ENCODE results near the gene ING3.
"Not testable (repeated sequence)": the region's sequence is repeated elsewhere in the genome, so short reads cannot be mapped to it uniquely, and the experiment has no call there.

ING3 gene

DNA sequence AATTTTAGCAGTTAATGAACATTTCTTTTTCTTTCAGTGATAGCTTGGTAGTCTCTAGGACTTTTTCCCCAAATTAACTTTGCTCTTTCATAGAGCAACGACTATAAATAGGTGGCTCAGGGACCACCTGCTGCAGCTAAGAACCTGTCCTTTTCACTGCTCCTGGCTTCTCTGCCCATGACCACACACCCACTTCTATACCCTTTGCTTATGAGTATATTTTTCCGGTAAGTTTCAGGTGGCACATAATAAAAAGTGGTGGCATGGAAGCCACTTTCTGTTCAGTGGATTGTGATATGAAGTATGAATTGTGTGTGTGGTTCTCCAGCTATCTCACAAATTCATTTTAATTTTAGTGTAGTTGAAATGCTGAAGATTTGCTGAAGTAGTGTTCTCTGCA lies 1.2 kb downstream of the ING3 start:
- no peak for DNase-seq

DNA sequence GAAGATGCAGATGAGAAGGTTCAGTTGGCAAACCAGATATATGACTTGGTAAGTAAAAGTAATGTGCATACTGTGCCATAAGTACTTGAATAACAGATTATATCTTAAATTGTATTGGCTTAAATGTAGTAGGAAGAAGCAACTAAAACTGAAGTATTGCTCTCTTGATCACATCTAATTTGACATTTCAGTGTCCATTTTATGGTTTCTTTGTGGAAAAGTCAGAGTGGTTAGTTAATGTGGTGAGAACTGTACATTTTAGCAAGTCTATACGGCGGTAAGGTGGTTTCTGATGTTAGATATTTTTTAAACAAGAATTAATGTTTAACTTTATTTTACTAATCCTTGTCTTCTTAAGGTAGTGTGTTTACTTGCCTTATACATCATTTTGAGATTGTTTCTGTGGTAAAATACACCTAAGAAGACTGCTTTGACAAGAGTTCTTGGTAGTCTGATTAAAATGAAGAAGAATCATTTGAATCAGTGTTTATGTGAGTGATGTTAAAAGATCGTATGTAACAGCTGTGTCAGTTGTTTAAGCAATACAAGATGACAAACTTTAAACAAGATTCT lies 5.1 kb downstream of the ING3 start:
- no peak for DNase-seq

DNA sequence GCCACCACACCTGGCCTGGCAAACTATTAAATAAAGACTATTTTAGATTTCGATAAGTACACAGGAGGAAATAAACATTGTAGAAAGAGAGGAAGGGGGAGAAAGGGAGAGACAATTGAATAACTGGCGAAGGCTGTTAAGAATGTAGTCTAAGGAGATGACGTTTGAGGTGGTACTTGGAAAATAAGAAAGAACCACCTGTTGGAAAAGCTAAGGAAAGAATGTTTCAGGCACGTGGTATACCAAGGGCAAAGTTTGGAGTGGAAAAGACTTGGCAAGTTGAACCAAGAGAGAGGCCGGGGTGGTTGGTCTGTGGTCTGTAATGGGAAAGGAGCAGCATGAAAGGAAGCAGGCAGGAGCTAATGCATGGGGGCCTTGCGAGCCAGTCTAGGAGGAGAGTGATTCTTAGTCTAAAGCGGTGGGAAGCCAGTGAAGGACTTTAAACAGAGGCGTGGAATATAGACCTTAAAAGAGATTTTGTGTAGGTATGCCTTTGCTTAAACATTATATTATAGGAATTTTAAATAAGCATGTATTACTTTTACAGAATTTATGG lies 9.4 kb downstream of the ING3 start:
- DNase-seq: no peak

DNA sequence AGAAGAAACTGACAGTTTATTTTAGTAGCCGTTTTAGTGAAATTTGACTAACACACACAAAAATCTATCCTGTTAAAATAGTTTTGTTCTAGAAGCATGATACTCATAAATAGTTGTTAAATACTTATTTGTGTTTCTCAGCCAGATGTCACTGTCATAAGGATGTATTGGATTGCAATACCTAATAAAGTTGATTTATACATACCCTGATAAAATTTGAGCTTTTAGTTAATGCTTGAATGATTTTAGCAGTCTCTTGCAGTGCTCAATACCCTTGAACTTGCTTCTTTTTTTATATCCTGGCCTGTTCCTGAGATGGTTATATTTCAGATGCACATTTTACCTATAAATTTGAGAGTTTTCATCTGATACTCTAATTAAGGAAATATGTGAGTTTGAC lies 10.1 kb downstream of the ING3 start:
- DNase-seq: no peak

DNA sequence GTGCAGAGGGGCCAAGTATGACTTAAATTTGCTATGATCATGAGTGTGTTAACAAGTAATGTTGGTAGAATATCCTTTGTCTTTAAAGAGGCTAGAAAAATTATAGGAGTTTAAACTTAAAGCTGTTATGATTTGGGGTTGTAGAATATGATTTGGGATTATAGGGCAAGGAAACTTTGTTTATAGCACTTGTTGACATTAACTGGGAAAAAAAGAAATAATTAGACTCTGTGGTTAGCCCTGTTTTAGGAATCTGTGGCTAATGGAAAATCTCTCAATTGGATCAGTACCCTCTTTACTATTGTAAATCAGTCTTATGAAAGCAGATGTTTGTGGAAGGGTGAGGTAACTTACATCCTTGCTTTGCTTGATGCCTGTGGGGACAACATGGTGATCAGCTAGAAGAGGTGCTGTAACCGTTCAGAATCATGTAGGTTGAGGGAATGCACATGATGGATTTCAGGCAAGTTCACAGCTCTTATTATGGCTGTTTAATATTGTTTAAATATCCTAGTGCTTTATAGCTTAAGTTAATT lies 11.1 kb downstream of the ING3 start:
- DNase-seq: no peak

DNA sequence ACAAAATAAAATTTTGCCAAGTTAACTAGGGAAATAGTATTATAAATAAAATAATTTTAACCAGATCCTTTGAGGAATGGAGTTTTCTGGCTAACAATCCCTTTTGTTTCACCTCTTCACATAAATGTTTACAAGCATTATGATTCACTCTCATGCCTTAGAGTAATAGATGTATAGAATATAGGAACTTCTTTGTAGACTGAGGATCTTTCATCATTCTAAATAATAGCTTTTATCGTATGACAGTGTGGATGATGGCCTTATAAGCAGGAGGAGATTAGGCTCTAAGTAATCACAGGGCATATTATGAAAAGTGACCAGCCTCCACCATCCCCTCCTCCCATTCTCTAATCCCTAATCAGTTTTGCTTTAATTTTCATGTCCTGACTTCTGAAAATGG lies 13.5 kb downstream of the ING3 start:
- no peak for DNase-seq

DNA sequence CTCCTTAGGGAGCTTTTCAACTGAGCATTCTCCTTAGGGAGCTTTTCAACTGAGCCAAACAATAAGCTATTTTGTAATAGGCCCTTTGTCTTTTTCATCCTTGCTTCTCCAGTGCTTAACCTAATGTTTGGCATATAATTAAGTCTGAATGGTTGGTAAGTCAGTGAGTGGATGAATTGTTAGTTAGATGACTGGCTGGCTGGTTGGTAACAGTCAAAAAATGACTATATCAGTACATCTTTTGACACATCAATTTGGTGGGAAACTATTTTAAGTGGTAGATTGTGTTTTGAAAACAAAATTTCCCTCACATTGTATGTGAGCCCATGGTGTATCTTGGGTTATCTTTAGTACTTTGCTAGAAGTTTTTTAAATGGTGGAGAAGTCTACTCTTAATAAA lies 16.4 kb downstream of the ING3 start:
- DNase-seq: no peak

DNA sequence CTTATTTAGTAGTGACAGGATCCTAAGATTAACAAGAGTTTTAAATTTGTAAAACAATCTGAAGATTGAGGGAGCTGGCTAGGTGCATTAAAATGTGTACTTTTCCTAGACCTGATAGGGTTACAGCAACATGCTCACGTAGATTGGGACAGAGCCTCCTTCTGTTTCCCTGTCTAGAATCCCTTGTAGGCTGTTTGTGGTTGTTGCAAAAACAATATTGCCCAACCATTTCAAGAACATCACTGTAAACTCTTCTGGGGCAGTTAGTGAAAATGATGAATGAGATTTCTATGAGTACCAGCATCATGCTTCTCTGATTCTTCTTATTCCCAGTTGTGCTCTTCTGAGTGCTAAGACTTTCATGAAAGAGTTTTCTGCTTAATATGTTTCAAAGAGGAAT lies 23.3 kb downstream of the ING3 start:
- no peak for DNase-seq

DNA sequence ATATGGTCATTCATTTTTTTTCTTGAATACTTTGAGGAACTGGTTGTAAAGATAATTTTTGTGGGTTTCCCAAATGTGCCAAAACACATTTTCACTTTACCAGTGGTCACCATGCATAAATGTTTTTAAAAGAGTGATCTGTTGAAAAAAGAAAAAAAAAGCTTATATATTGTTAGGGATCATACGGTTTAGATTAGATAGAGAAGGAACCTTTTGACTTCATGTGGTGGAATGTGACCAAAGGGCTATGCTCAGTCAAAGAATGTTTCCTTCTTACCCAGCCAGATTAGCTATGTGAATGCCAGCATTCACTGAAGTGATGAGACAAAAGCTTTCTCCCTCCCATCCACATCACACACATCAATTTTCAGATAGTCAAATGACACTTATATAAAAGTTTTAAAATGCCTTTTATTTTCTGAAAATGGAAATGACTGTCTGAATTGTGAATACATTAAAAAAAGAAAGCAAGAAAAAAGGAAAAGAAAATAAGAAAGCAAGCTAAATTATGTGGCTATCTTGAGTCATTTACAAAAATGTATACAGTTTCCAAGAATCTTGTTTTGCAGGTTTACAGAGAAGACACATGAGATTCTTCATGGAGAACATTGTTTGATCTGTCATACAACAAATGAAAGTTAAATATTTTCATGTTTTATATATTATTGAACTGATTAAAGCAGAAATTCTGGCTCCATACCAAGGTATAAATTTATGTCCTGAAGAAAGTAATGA lies 29.4 kb downstream of the ING3 start:
- DNase-seq: no peak

DNA sequence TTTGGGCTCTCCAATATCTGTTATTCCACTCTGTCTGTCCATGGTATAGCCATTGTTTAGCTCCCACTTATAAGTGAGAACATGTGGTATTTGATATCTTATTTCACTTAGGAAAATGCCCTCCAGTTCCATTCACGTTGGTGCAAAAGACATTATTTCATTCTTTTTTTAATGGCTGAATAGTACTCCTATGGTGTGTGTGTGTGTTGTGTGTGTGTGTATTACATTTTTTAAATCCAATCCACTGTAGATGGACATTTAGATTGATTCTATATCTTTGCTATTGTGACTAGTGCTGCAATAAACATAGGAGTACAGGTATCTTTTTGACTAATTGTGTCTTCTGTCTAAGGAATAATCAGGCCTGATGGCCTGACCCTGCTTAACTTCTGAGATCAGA lies 30.5 kb downstream of the ING3 start:
- DNase-seq: no peak

DNA sequence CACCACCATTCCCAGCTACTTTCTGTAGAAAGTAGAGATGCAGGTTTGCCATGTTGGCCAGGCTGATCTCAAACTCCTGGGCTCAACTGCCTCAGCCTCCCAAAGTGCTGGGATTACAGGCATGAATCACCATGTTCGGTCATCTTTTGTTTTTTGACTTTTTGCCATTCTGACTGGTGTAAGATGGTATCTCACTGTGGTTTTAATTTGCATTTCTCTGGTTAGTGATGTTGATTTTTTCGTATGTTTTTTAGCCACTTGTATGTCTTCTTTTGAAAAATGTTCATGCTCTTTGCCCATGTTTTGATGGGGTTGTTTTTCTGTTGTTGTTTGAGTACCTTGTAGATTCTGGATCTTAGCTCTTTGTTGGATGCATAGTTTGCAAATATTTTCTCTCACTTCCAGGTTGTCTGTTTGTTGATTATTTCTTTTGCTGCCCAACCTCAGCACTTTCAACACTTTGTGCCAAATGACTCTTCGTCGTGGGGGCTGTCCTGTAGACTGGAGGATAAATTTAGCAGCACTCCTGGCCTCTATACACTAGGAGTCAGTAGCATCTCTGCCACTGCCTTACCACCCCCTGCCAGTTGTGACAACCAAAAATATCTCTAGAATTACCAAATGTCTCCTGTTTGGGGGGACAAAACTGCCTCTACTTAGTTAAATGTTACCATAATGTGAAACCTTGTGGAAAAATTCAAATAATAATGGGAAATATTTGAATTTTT lies 31.5 kb downstream of the ING3 start:
- DNase-seq: no peak

DNA sequence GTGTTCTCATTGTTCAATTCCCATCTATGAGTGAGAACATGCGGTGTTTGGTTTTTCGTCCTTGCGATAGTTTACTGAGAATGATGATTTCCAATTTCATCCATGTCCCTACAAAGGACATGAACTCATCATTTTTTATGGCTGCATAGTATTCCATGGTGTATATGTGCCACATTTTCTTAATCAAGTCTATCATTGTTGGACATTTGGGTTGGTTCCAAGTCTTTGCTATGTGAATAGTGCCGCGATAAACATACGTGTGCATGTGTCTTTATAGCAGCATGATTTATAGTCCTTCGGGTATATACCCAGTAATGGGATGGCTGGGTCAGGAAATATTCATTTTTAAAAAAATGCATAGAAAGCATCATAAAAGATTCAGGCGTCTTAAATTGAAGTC lies 33.0 kb downstream of the ING3 start:
- DNase-seq: not testable (repeated sequence)

DNA sequence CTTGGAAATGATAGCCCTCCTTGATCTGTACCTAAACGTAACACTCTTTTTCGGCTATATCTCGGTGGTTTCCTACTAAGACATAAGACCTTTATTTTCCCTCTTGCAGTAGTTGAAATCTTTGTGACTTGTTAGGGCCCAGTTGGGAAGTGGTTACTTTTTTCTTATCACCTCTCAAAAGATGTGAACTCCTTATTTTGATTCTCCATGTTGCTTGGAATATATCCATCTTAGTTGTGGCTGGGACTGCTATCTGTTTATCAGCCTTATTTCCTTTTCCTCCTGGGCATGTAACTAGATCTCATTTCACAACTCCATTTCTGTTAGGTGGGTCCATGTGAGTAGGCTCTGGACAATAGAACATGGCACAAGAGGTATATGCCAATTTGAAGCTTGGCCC lies 33.8 kb downstream of the ING3 start:
- no peak for DNase-seq

DNA sequence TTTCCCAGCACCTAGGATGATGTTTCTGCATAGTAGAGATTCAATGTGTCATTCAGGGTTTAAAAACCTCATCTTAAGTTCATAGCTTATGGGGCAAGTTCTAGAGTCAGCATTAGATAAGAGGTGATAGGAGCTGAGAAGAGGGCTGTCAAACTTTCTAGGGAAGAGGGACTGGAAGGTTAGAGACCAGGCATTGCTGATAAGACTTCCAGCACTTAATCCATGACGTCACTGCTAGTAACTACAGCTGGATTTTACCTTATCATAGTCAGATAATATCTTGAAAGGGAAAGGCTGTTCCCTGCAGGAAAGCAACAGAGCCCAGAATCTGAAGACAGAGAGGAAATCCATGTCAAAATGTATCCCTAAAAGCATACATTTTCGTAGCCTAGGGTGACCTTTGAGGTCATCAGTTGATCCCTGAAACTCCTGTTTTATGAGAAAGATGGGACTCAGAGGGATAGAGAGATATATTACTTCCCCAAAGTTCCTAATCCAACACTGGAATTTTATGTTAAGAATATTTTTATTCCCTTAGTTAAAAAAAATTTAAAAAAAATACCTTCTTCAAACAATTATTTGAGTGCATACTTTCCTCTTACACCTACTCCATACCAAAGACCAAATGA lies 34.7 kb downstream of the ING3 start:
- DNase-seq: no peak

DNA sequence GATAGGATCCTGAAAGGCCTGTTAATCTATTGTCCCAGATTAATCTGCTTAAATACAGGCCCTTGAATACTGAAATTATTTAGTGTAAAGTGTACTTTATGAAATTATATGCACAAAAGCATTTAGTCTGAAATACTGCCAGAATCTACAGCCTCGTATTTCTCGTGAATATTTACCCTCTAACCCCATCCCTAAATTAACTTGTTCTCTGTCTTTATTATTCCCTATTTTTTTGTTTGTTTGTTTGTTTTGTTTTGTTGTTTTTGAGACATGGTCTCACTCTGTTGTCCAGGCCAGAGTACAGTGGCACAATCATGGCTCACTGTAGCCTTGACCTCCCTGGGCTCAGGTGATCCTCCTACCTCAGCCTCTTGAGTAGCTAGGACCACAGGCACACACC lies 35.3 kb downstream of the ING3 start:
- no peak for DNase-seq

DNA sequence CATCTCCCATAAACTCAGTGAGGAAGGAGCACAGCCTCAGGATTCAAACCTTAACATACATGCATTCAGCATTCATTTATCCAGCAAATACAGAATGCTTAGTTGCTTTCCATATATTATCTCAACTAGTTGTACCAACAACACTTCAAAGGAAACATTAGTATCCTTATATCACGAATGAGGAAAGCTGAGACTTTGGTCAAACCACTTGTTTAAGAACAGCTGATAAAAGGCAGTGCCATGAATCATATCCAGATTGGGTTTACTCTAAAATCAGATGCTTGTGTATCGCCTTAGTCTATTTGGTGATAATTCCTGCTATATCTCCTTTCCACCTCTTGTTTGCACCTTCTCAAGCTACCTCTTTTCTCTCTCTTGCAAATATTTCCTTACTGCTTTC lies 36.1 kb downstream of the ING3 start:
- no peak for DNase-seq

DNA sequence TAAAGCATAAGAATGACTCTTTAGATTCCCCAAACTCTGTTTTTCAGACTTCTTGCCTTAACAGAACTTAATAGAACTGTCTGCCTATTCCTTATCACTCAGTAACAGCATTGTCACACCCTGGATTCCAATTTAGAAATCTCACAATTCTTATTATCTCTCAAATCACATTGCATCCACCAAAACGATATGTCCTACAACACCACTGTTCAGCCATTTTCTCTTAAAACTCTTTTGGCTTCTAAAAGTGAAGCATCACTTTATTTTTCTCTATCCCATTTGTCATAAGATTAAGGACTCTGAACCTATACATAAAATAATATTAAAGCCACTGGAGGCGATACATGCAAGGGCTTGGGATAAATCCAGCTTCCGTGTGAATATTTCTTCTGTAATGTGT lies 36.7 kb downstream of the ING3 start:
- no peak for DNase-seq

DNA sequence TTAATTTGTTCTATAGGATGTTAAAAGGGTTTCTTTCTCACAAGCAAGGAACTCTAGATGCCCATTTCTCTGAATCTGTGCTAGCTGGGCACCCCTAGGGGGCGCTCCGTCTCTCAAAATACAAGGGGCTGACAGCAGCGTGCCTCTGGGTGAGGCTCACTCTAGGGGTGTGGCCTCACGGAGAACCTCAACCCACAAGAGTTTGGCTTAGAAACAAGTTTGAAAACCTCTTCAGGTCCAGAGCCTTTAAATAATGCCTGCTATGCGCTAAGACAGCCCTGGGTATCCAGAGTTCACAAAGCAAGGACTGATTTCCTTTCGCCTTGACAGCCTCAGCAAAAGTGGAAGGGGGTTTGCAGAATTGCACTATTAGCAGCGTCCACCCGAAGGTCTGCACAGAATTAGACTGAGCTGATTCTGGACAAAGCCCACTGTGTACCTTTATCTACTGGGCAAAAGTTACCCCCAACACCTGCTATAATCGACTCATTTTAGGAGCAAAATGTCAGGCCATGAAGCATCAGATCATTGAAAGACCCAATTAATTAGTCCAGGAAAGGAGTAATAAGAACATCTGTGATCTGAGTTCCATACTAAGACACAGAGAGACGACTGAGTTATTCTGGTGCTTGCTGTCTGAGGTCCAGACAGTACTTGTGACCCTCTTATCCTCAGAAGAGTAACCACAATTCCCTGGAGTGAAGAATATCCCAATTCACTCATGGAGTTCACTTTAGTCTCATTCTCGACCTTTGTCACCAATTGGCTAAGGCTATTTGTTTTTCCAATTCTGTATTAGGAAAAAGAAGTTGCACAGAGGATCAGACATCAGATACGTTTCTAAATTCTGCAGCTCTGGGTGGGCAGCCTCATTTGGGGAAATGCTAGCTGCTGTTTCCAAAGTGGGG lies 37.4 kb downstream of the ING3 start:
- DNase-seq: peak; percentile 79

DNA sequence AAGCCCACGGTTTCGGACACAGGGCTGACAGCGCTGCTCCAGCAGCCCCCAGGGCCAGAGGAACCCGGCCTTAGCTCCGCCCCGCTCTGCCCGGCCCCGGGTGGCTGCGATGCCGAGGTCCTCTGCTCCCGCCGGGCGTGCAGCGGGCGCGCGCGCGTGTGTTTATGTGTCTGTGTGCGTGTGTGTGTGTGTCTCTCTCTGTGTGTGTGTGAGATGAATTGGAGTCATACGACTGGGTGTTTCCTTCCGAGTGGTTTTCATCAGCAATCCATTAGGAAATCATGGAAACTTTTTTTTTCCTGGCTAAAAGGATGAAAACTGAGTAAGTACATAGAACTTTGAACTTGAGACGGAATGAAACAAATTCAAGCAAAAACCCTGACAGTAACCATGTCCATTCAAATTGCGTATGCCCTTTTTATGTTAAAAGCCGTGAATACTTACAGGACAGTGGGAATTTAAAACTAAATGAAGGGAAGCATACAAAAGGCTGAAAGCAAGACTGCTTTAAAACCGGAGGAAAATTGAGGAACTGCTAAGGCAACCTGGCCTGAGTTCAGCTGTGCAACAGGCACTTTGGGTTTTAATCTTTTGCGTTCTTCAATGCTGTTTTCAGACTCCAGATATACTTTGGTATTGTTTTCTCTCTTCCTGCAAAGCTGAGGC lies 38.1 kb downstream of the ING3 start, which contains the start of gene CPED1:
CPED1 (plus strand) TSS at position 121 of the 666 bp plus-strand sequence. CDS start 911 bp downstream, outside the sequence.
- peak; percentile 37 for DNase-seq

DNA sequence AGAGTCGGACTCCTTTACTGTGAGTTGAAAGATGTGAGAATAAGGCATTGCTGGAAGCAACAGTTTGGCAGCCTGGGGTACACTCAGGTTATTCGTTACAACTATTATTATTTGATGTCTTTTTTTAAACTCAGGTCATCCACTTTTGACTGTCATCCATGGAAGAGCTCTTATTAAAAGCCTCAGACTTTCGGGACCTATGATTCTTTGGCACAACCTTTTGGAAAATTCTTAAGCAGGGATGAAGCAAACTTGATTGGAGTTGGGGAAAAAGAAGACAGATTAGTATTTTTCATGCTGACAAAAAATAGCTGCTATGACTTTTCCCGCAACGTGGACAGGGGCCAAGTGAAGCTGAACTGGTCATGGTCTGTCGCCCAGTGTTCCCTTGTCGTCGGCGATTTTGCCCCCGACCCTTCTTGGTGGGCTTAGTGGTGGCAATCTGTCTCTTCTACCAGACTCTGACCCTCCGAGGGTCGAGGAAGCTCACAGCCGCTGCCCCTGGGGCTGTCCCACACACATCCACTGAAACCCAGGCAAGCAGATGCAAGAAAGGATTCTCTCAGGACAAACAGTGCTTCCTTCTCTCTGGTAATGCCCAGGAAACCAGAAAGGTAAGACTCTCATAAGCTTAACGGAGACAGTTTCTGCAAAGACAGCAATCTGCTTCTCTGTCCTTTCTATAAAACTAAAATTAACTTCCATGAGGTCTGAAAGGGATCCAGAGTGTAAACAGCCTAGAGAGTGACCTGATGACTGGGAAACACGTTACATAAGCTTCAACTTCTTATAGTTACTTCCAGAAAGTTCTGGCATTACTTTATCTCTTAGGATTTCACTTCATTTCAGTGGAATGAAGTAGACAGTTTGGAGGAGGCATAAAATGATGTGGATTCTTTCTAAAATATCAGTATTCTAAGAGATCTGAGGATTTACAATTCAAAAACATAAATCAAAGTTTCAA lies 39.0 kb downstream of the ING3 start:
- no peak for DNase-seq

All from KG1 (cell line).